ENCODE data around the gene LCE2D.
"Not testable (repeated sequence)": the region's sequence is repeated elsewhere in the genome, so short reads cannot be mapped to it uniquely, and the experiment has no call there.

The LCE2D gene

GRCh38 chr1:152663098-152663497 lies at the start of gene LCE2D:
Gene LCE2D, plus strand, starts transcription at chr1:152663380. Its CDS starts 726 bp downstream, at chr1:152664106.
- no peak for DNase-seq

GRCh38 chr1:152613511-152613910 lies 49.7 kb upstream of the LCE2D start, which contains the start of gene LCE3B:
Gene LCE3B, plus strand, starts transcription at chr1:152613811. Its CDS starts 0 bp downstream, at chr1:152613811.
- no peak for DNase-seq

DNA sequence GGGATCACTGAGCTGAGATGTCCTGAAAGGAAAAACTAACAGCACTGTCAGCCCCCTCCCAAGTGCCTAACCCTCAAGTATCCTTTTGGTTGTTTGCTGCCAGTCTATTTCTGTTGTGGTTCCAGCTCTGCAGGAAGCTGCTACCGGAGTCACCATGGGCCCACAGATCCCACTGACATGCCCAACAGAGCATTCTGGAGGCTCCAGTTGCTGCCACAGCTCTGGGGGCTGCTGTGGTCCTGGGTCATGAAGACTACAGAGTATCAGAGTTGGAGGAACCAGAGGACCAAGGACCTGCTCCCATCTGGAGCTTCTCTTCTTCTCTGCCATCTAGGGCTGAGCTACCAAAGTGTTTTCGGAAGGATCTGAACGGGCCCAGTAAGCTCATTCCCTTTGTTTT lies 41.2 kb upstream of the LCE2D start:
- no peak for DNase-seq

DNA sequence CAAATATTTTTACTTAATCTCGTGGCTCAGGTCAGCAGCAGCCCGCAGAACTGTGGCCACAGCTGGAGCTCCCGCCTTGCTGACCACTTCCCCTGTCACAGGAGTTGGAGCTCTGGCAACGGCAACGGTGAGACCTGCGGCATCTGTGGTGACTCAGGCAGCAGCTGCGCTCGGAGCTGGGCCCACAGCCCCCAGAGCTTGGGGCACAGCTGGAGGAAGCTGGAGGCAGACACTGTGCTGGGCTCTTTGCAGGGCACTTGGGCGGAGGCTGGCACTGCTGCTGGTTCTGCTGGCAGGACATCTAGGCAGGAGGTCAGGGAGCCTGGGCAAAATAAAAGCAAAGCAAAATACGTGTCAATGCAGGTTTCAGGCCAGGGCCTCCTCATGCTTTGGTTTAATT lies 40.4 kb upstream of the LCE2D start, which contains the start of gene LCE3A:
TSS of gene LCE3A (minus strand) at position 301 of the 400 bp plus-strand sequence. CDS start at position 301, 0 bp downstream.
- no peak for DNase-seq

GRCh38 chr1:152623203-152623844 lies 39.9 kb upstream of the LCE2D start:
- DNase-seq, result peak; percentile 67

DNA sequence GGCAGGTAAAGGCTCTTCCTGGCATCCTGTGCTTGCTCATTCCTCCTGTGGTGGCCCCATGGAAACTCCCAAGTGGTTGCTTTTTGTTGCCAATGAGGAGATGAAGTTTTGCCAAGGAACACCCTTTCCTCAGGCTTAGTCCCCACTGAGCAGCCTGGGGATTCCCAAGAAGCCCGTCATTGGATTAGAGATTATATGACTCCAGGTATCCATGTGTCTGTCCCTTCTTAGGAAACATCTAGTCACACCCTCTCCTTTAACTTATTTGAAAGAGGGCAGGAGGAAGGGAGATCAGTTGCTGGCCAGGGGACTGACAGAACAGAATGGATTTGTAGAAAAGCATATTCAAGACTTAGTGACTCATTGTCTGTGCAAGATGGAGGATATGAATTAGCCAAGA lies 36.4 kb upstream of the LCE2D start:
- no peak for DNase-seq

DNA sequence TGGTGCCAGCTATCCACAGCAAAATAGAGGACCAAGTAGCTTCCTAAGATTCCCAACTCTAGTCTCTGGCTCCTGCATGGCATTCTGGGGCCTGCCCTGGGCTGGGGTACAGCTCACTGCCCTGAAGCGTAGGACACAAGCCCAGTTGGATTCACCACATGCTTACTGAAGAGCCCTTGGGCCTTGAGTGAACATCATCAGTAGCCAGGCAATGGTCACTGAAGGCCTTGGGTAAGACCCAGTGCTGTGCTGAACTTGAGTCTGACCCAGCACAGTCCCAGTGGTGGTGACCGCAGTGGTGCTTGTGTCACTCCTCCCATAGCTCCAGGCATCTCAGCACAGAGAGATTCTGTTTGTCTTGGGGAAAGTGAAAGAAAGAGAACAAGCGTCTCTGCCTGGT lies 32.6 kb upstream of the LCE2D start:
- no peak for DNase-seq

- no peak for DNase-seq
Observed at GRCh38 chr1:152640351-152640750, 22.8 kb upstream of the LCE2D start.

DNA sequence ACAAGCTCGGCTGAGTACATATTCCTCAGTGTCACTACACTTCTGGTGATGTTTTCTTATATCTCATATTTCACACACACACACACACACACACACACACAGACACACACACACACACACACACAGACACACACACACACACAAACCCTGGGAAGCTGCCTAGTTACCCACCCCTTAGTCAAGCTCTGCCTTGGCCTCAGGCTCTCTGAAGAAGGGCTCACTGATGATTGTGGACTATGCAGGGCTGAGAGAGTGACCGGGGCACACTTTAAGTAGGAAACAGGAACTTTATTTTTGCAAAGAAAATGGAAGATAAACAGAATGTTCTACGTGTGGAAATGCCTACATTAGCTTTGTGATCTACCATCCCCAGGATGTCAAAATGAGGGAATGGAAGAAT lies 19.2 kb upstream of the LCE2D start:
- no peak for DNase-seq

- DNase-seq, result no peak
Observed at GRCh38 chr1:152645146-152645545, 18.0 kb upstream of the LCE2D start.

DNA sequence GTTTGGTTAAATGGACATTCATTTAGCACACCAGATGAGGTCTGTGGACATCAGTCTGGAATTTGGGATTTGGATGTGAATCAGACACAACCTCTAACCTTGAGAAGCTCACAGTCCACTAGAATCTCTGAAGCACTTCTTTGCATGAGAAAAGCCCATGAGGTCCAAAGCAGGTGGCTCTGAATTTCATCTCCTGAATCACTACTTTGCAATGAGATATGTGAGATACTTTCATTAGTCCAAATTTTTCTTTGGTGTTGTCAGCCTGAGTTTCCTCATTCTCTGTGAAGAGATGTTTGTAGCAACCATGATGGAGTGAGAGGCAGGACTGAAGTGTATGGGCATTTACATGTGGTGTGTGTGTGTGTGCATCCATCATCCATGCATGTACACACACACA lies 16.5 kb upstream of the LCE2D start:
- DNase-seq, result no peak

- peak; percentile 76 for DNase-seq
Observed at GRCh38 chr1:152654110-152654509, 9.1 kb upstream of the LCE2D start.

- DNase-seq, result no peak
Observed at GRCh38 chr1:152656459-152656858, 6.7 kb upstream of the LCE2D start.

GRCh38 chr1:152657677-152658076 lies 5.5 kb upstream of the LCE2D start:
- no peak for DNase-seq

GRCh38 chr1:152658649-152659048 lies 4.5 kb upstream of the LCE2D start:
- DNase-seq, result no peak

- DNase-seq, result not testable (repeated sequence)
Observed at GRCh38 chr1:152666171-152666570, 3.0 kb downstream of the LCE2D start.

GRCh38 chr1:152667648-152668047 lies 4.5 kb downstream of the LCE2D start:
- DNase-seq, result no peak

- DNase-seq, result no peak
Observed at GRCh38 chr1:152673016-152673415, 9.8 kb downstream of the LCE2D start.

- not testable (repeated sequence) for DNase-seq
Observed at GRCh38 chr1:152674983-152675382, 11.8 kb downstream of the LCE2D start, which contains the start of gene LCE2C. Gene LCE2C, plus strand, starts transcription at chr1:152675279. Its CDS starts 737 bp downstream, at chr1:152676016.

GRCh38 chr1:152679459-152679858 lies 16.3 kb downstream of the LCE2D start:
- no peak for DNase-seq

- DNase-seq, result no peak
Observed at GRCh38 chr1:152681616-152682015, 18.4 kb downstream of the LCE2D start.

DNA sequence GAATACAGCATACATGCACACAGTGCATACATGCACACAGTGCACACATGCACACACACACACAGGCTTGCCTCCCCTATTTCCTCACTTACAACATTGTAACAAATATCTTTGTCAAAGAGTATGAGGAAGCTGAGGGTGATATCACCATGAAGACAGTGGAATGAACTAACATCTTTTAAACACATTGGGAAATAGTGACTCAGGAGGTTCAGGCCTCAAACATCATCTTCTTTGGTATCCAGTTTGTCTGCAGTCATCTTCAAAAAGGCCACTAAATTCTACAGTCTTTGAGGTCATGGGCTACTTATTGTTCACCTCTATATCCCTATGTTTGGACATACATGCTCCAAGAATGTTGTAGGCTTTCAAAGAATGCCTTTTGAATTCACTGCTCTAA lies 20.7 kb downstream of the LCE2D start:
- DNase-seq, result no peak

DNA sequence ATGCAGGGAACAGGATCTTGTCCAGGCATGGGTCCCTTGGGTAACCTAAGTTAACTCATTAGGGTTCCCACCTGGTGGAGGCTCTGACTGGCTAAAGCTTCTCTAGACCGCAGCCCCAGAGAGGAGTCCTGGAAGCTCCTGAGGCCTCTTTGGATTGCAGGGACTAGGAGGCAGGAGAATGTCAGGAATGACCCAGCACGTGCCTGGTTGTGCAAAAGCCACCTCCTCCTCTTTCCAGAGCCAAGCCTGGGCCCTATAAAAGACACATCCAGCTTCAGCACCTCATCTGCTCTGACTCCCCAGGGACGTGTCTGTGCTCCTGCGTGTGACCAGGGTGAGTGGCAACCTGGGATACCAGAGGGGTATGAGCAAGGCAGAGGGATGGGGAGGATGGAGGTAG lies 22.6 kb downstream of the LCE2D start, which contains the start of gene LCE2B:
TSS of gene LCE2B (plus strand) at position 301 of the 400 bp plus-strand sequence. CDS start 721 bp downstream, outside the sequence.
- DNase-seq, result not testable (repeated sequence)

DNA sequence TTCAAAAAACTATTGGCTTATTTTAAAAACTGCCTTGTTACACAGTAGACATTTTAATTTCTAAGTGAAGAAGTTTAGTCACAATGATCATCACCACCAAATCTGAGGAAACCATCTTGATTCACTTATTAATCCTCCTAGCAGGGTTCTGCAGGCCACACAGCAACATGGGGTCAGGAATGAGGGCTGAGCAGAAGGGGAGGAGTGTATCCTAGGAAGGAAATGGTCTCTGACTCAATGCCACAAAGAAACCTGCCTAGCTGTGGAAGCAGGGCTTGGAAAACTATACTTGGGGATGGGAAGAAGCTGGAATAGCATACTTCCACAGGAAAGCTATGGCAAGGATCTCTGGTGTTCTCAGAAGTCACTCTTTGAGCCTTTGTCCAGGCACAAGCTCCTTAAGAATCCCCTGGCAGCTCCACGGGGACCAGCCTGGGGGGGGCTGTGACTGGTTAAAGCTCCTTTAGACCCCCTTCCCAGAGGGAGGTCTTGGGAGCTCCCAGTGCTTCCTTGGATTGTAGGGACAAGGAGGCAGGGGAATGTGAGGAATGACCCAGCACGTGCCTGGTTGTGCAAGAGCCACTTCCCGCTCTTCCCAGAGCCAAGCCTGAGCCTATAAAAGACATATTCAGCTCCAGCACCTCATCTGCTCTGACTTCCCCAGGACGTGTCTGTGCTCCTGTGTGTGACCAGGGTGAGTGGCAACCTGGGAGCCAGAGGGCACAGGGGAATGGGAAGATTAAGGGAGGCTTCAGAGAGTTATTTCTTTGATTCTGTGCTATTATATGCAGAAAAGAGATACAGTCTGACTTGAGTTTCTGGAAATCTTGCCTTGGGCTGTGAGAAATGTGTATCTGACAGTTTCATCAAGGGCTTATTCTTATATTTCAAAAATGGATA lies 34.8 kb downstream of the LCE2D start, which contains the start of gene LCE2A:
TSS of gene LCE2A (plus strand) at position 645 of the 900 bp plus-strand sequence. CDS start 557 bp downstream, outside the sequence.
- no peak for DNase-seq

All from activated CD8-positive, alpha-beta memory T cell treated with anti-CD3 and anti-CD28 coated beads, Interleukin-2, amount 50 U/mL, for 48 hours (primary cell).